ENCODE data around the gene KIAA1549. TPM values are rescaled to one million over a fixed set of nuclear protein-coding genes. Genes with fewer than 3 reads are reported as not detected.

KIAA1549 gene
- polyA plus RNA-seq, 1 donor (not counting 4 experiments of a cell fraction or from before 2014, with no cell fraction given): 1.1 TPM

DNA sequence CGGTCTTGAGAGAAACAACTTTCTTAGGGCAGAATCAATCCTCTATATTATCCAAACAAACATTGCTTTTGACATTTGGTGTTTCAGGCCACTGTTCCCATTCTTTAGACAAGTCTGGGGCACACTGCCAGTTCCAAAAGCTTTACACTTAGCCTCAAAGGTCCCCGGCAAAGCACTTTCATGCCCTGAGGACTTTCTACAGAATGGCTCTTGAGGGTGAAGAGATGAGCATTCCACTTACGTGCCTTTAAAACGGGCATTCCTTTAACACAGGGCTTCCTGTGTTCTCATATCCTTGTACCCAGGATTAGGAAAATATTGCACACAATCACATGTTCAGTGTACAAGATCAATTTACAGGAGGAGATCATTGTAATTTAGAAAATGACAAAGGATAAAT, 196.5 kb downstream of the KIAA1549 start:
- no peak for FAIRE-seq
- H3K36me3 ChIP-seq (ENCODE audit: control insufficient read depth in 2 of 2, extremely low read depth in 1 of 2, insufficient read depth in 2 of 2, low read length in 2 of 2): no peaks in the 10 kb centered on the region
- H3K27me3 ChIP-seq (ENCODE audit: control insufficient read depth, extremely low read depth, insufficient read depth, low read length): no peaks in the 10 kb centered on the region
- no peak overlapping the region for H3K27ac ChIP-seq (ENCODE audit: control insufficient read depth, insufficient read depth, low read length)
- DNase-seq (ENCODE audit: low read depth, low spot score): no peak
- dilution Hi-C loops (cut with MboI; ENCODE audit: extremely low pct_ligation_motif_present, low sequenced_read_pairs): no loop called here
- H3K9me3 ChIP-seq (ENCODE audit: control insufficient read depth, low read depth, low read length): no peaks in the 10 kb centered on the region
- no peak overlapping the region for H3K4me2 ChIP-seq (ENCODE audit: control insufficient read depth, extremely low read depth, insufficient read depth, low read depth, low read length)
- H3K79me2 ChIP-seq (ENCODE audit: control insufficient read depth, insufficient read depth, low read length): no peaks in the 10 kb centered on the region
- no peak for TF ChIP-seq EZH2 (IDR thresholded peaks at IDR 0.05; ENCODE audit: low read length)
- no peak for TF ChIP-seq CTCF (optimal IDR thresholded peaks at IDR 0.05 in 1 of 3, IDR thresholded peaks at IDR 0.05 in 1 of 3, conservative IDR thresholded peaks at IDR 0.05 in 1 of 3; ENCODE audit: extremely low read depth in 1 of 3, insufficient read depth in 2 of 3, low read length in 3 of 3)
- peaks cover 3% of the 10 kb centered on the region for H3K4me1 ChIP-seq (ENCODE audit: control insufficient read depth, extremely low read depth, insufficient read depth, low read length)
- H3K9ac ChIP-seq (ENCODE audit: control insufficient read depth, extremely low read depth, insufficient read depth, low read length): no peak overlapping the region
- no peak overlapping the region for H2AFZ ChIP-seq (ENCODE audit: control insufficient read depth, low read length)
- H3K4me3 ChIP-seq (ENCODE audit: control insufficient read depth in 2 of 3, extremely low read depth in 1 of 3, insufficient read depth in 2 of 3, low read depth in 1 of 3, low read length in 3 of 3): no peak overlapping the region
- no peaks in the 10 kb centered on the region for H3K9me1 ChIP-seq (ENCODE audit: control insufficient read depth, extremely low read depth, insufficient read depth, low read length)
- H4K20me1 ChIP-seq (ENCODE audit: control insufficient read depth, extremely low read depth, insufficient read depth, low read length): no peaks in the 10 kb centered on the region

Small RNA genes within 50 kb of the gene (small RNA-seq; reads per million reads assigned to genes)
- gene RNU6-1272P (ENCODE audit: insufficient read length in 3 of 3, low read depth in 3 of 3, low replicate concordance in 1 of 3): 0 reads per million in 3 experiments

Other genes starting within 250 kb of the KIAA1549 start
- not detected in 3 replicates for gene TMEM213, start 183.4 kb downstream of the KIAA1549 start, polyA plus RNA-seq
- 0.24 to 0.45 TPM (median 0.34 TPM) in 3 replicates for gene ATP6V0A4, start 183.2 kb downstream of the KIAA1549 start, polyA plus RNA-seq
- 7.4 to 9.5 TPM (median 7.9 TPM) in 3 replicates for gene ZC3HAV1L, start 54.7 kb upstream of the KIAA1549 start, polyA plus RNA-seq
- gene ZC3HAV1, start 128.3 kb upstream of the KIAA1549 start, polyA plus RNA-seq: 21.4 to 46.1 TPM (median 31.7 TPM) in 3 replicates
- 1.8 to 3.0 TPM (median 2.4 TPM) in 3 replicates for gene UBN2, start 249.8 kb upstream of the KIAA1549 start, polyA plus RNA-seq

Data from keratinocyte (primary cell).